ENCODE data around the gene CLEC20A.

The CLEC20A gene

GRCh38 chr1:178467837-178468236 is 28.9 kb downstream of the CLEC20A start:
- DNase-seq = no peak

GRCh38 chr1:178465011-178465410 is 31.8 kb downstream of the CLEC20A start:
- DNase-seq = no peak

- no peak for DNase-seq
Measured at GRCh38 chr1:178464566-178464965, 32.2 kb downstream of the CLEC20A start.

GRCh38 chr1:178464141-178464540 is 32.6 kb downstream of the CLEC20A start:
- DNase-seq = no peak

GRCh38 chr1:178461701-178462100 is 35.1 kb downstream of the CLEC20A start:
- DNase-seq = no peak

- no peak for DNase-seq
Measured at GRCh38 chr1:178461104-178461503, 35.7 kb downstream of the CLEC20A start.

- DNase-seq = no peak
Measured at GRCh38 chr1:178458203-178458602, 38.6 kb downstream of the CLEC20A start.

GRCh38 chr1:178457651-178458050 is 39.1 kb downstream of the CLEC20A start:
- no peak for DNase-seq

GRCh38 chr1:178456472-178456871 is 40.3 kb downstream of the CLEC20A start:
- no peak for DNase-seq

- no peak for DNase-seq
Measured at GRCh38 chr1:178452013-178452412, 44.8 kb downstream of the CLEC20A start.

- no peak for DNase-seq
Measured at GRCh38 chr1:178451529-178451928, 45.2 kb downstream of the CLEC20A start.

GRCh38 chr1:178450871-178451270 is 45.9 kb downstream of the CLEC20A start:
- DNase-seq = no peak

GRCh38 chr1:178442925-178443324 is 53.8 kb downstream of the CLEC20A start:
- no peak for DNase-seq

- DNase-seq = no peak
Measured at GRCh38 chr1:178438432-178438831, 58.3 kb downstream of the CLEC20A start.

GRCh38 chr1:178436899-178437298 is 59.9 kb downstream of the CLEC20A start:
- DNase-seq = no peak

GRCh38 chr1:178434899-178435435 is 61.8 kb downstream of the CLEC20A start:
- no peak for DNase-seq

- DNase-seq = no peak
Measured at GRCh38 chr1:178434360-178434759, 62.4 kb downstream of the CLEC20A start.

Measured in activated gamma-delta T cell (primary cell).